Fibroblast of lung (primary cell): ENCODE measurements around the gene SPINDOC. TPM values are rescaled to one million over a fixed set of nuclear protein-coding genes. Genes with fewer than 3 reads are reported as not detected.
A peak's percentile ranks its signal among the peaks of the same experiment; 100 is the strongest.

Experiments
- DNase-seq, 2 donors: peaks; one replicate each; pipeline versions ENCODE4 v3.0.0 to v3.0.0-alpha.2; 2010; ENCODE audit warnings: low read depth in 2 of 2
- H2AFZ ChIP-seq: 2 replicates; pipeline ENCODE4 v1.5.1; 2012; ENCODE audit warnings: low read length, control low read depth, inconsistent platforms
- H3K27ac ChIP-seq: 2 replicates; pipeline ENCODE4 v1.5.1; 2011; ENCODE audit warnings: low read length, control low read depth; ENCODE audit not compliant: insufficient read depth
- H3K27me3 ChIP-seq: 2 replicates; pipeline ENCODE4 v1.5.1; 2011; ENCODE audit warnings: mild to moderate bottlenecking, low read length; ENCODE audit not compliant: control insufficient read depth, insufficient read depth
- H3K36me3 ChIP-seq: 2 replicates; pipeline ENCODE4 v1.5.1; 2011; ENCODE audit warnings: low read length; ENCODE audit not compliant: control insufficient read depth, insufficient read depth
- H3K4me1 ChIP-seq: 2 replicates; pipeline ENCODE4 v1.5.1; 2011; ENCODE audit warnings: low read length; ENCODE audit not compliant: control insufficient read depth, insufficient read depth; ENCODE audit errors: extremely low read depth
- H3K4me2 ChIP-seq: 2 replicates; pipeline ENCODE4 v1.5.1; 2011; ENCODE audit warnings: low read length, control low read depth; ENCODE audit not compliant: insufficient read depth; ENCODE audit errors: extremely low read depth
- H3K4me3 ChIP-seq, 4 experiments: fragments of 200-600 bp in 1 of 4; sonication (generic) in 1 of 4; replicated peaks in 1 of 4; 2 replicates each; pipeline ENCODE4 v1.5.1; 2011 to 2016; ENCODE audit warnings: low read length in 4 of 4, low read depth in 3 of 4, mild to moderate bottlenecking in 3 of 4, control low read depth in 2 of 4, inconsistent platforms in 1 of 4, mixed read lengths in 1 of 4; ENCODE audit not compliant: insufficient read depth in 1 of 4; ENCODE audit errors: control extremely low read depth in 1 of 4
- H3K79me2 ChIP-seq: 2 replicates; pipeline ENCODE4 v1.5.1; 2012; ENCODE audit warnings: mild to moderate bottlenecking, low read length, inconsistent platforms; ENCODE audit not compliant: control insufficient read depth, insufficient read depth
- H3K9ac ChIP-seq: 2 replicates; pipeline ENCODE4 v1.5.1; 2011; ENCODE audit warnings: mild to moderate bottlenecking, low read length, control low read depth; ENCODE audit not compliant: insufficient read depth
- H3K9me3 ChIP-seq: 2 replicates; pipeline ENCODE4 v1.5.1; 2012; ENCODE audit warnings: low read depth, low read length; ENCODE audit not compliant: control insufficient read depth, insufficient read depth
- H4K20me1 ChIP-seq: 2 replicates; pipeline ENCODE4 v1.5.1; 2011; ENCODE audit warnings: low read length; ENCODE audit not compliant: control insufficient read depth, insufficient read depth; ENCODE audit errors: extremely low read depth
- CTCF ChIP-seq, 2 donors: IDR thresholded peaks in 1 of 2; conservative IDR thresholded peaks in 1 of 2; 1 replicate in 1 of 2; 2 replicates in 1 of 2; pipeline ENCODE4 v1.5.1; 2011 to 2012; ENCODE audit warnings: low read length in 2 of 2, control low read depth in 1 of 2, inconsistent platforms in 1 of 2, low read depth in 1 of 2, mild to moderate bottlenecking in 1 of 2
- EZH2 ChIP-seq: IDR thresholded peaks from 2 replicates; pipeline ENCODE4 v1.5.1; 2012; ENCODE audit warnings: low read length, control low read depth, mild to moderate bottlenecking; ENCODE audit errors: missing control alignments
- polyA plus RNA-seq, 2 donors: library from polyadenylated mRNA; depleted of rRNA in 1 of 2; stranded (reverse) in 1 of 2; unstranded in 1 of 2; fragments of >200 nt; gene quantifications; 2 replicates each; pipeline ENCODE4 v1.2.1, GENCODE V29; 2011 to 2012; ENCODE audit warnings: missing spikeins in 1 of 2
- total RNA-seq: library from RNA; depleted of rRNA; stranded (reverse); fragments of >200 nt; gene quantifications from 2 replicates; pipeline ENCODE4 v1.2.1, GENCODE V29; 2014

Gene SPINDOC
- total and polyA plus RNA-seq, 2 donors (not counting 1 experiment from before 2014, with no cell fraction given), result 10.7 to 10.9 TPM

GRCh38 chr11:63869683-63870082, 56.4 kb downstream of the SPINDOC start:
- H4K20me1 ChIP-seq, result peaks cover 2% of the 10 kb centered on the region
- H2AFZ ChIP-seq, result no peak overlapping the region
- H3K36me3 ChIP-seq, result no peaks in the 10 kb centered on the region
- H3K4me1 ChIP-seq, result peaks cover 17% of the 10 kb centered on the region
- H3K4me2 ChIP-seq, result no peak overlapping the region
- no peak overlapping the region for H3K27ac ChIP-seq
- no peak for DNase-seq
- peaks cover 62% of the 10 kb centered on the region for H3K79me2 ChIP-seq
- H3K9ac ChIP-seq, result no peak overlapping the region
- no peaks in the 10 kb centered on the region for H3K9me3 ChIP-seq
- H3K4me3 ChIP-seq, result no peak overlapping the region
- TF ChIP-seq EZH2 (no peak), CTCF (conservative IDR thresholded peaks at IDR 0.05 in 1 of 2, IDR thresholded peaks at IDR 0.05 in 1 of 2; ENCODE audit: low read depth in 1 of 2, low read length in 2 of 2) (no peak)
- H3K27me3 ChIP-seq, result no peaks in the 10 kb centered on the region

GRCh38 chr11:63870351-63871140, 57.3 kb downstream of the SPINDOC start:
- no peak overlapping the region for H2AFZ ChIP-seq
- no peak overlapping the region for H3K4me3 ChIP-seq
- no peak overlapping the region for H3K27ac ChIP-seq
- no peaks in the 10 kb centered on the region for H3K27me3 ChIP-seq
- no peak for DNase-seq
- H3K4me2 ChIP-seq, result no peak overlapping the region
- peaks cover 61% of the 10 kb centered on the region for H3K79me2 ChIP-seq
- H3K9me3 ChIP-seq, result no peaks in the 10 kb centered on the region
- peaks cover 17% of the 10 kb centered on the region for H3K4me1 ChIP-seq
- TF ChIP-seq EZH2 (no peak), CTCF (conservative IDR thresholded peaks at IDR 0.05 in 1 of 2, IDR thresholded peaks at IDR 0.05 in 1 of 2; ENCODE audit: low read depth in 1 of 2, low read length in 2 of 2) (no peak)
- no peak overlapping the region for H3K9ac ChIP-seq
- H4K20me1 ChIP-seq, result peaks cover 2% of the 10 kb centered on the region
- no peaks in the 10 kb centered on the region for H3K36me3 ChIP-seq

GRCh38 chr11:63871962-63872799, 58.9 kb downstream of the SPINDOC start:
- Histone ChIP-seq H4K20me1 (peaks cover 2% of the 10 kb centered on the region), H3K27ac (no peak overlapping the region), H3K36me3 (no peaks in the 10 kb centered on the region), H3K4me1 (peaks cover 17% of the 10 kb centered on the region), H3K4me3 (no peak overlapping the region), H3K4me2 (peak overlapping the region; percentile 17), H3K79me2 (peaks cover 67% of the 10 kb centered on the region), H3K27me3 (no peaks in the 10 kb centered on the region), H2AFZ (no peak overlapping the region), H3K9ac (no peak overlapping the region), H3K9me3 (no peaks in the 10 kb centered on the region)
- peak; percentile 91 to 92 for DNase-seq
- TF ChIP-seq EZH2, result no peak
- peak in 1 of 2 donors; percentile 41 for TF ChIP-seq CTCF (conservative IDR thresholded peaks at IDR 0.05 in 1 of 2, IDR thresholded peaks at IDR 0.05 in 1 of 2; ENCODE audit: low read depth in 1 of 2, low read length in 2 of 2)
